G401.6 (cell line): ENCODE data around the gene NPIPA1.
"Not testable (repeated sequence)": the region's sequence is repeated elsewhere in the genome, so short reads cannot be mapped to it uniquely, and the experiment has no call there.

Source experiments
- FAIRE-seq: peaks from 2 replicates; lab custom pipeline; 2012; peaks lifted over from hg19 to GRCh38; lab: Jason Lieb, UNC

NPIPA1 gene

GRCh38 chr16:14930971-14931370 is 6.3 kb upstream of the NPIPA1 start:
- FAIRE-seq, result not testable (repeated sequence)

GRCh38 chr16:14932581-14933375 is 4.5 kb upstream of the NPIPA1 start:
- FAIRE-seq, result not testable (repeated sequence)

- FAIRE-seq, result not testable (repeated sequence)
Measured at GRCh38 chr16:14937994-14938393, 751 bp downstream of the NPIPA1 start.

GRCh38 chr16:14942686-14943085 is 5.4 kb downstream of the NPIPA1 start:
- not testable (repeated sequence) for FAIRE-seq

- FAIRE-seq, result no peak
Measured at GRCh38 chr16:14955546-14956231, 18.4 kb downstream of the NPIPA1 start.

- FAIRE-seq, result no peak
Measured at GRCh38 chr16:14957576-14958322, 20.5 kb downstream of the NPIPA1 start.

GRCh38 chr16:14958323-14958600 is 21.0 kb downstream of the NPIPA1 start:
- FAIRE-seq, result no peak

- no peak for FAIRE-seq
Measured at GRCh38 chr16:14958970-14959369, 21.7 kb downstream of the NPIPA1 start.

- FAIRE-seq, result no peak
Measured at GRCh38 chr16:14961405-14962186, 24.4 kb downstream of the NPIPA1 start.

GRCh38 chr16:14963281-14964173 is 26.3 kb downstream of the NPIPA1 start:
- FAIRE-seq, result no peak

- FAIRE-seq, result no peak
Measured at GRCh38 chr16:14965328-14965727, 28.1 kb downstream of the NPIPA1 start.

- not testable (repeated sequence) for FAIRE-seq
Measured at GRCh38 chr16:14969795-14970194, 32.6 kb downstream of the NPIPA1 start.

GRCh38 chr16:14971621-14972228 is 34.5 kb downstream of the NPIPA1 start:
- FAIRE-seq, result not testable (repeated sequence)

- FAIRE-seq, result not testable (repeated sequence)
Measured at GRCh38 chr16:14973785-14974322, 36.6 kb downstream of the NPIPA1 start.

- not testable (repeated sequence) for FAIRE-seq
Measured at GRCh38 chr16:14974331-14974655, 37.0 kb downstream of the NPIPA1 start.

GRCh38 chr16:14974656-14975417 is 37.6 kb downstream of the NPIPA1 start, which contains the start of gene PDXDC1:
Gene PDXDC1, plus strand, starts transcription at chr16:14975026. Its CDS starts 174 bp downstream, at chr16:14975200.
- not testable (repeated sequence) for FAIRE-seq

GRCh38 chr16:14975418-14976194 is 38.4 kb downstream of the NPIPA1 start:
- FAIRE-seq, result not testable (repeated sequence)

- FAIRE-seq, result not testable (repeated sequence)
Measured at GRCh38 chr16:14976971-14977736, 39.9 kb downstream of the NPIPA1 start.
